Activated T-helper 1 cell treated with anti-CD3 and anti-CD28 coated beads, Interleukin-2, amount 50 U/mL, for 16 hours (primary cell): Measurements from ENCODE around the gene DLX4.

Experiments
- DNase-seq, 2 donors: peaks; one replicate each; pipeline ENCODE4 v3.0.0-alpha.2; 2020; ENCODE audit warnings: low read depth in 1 of 2, low spot score in 1 of 2

Gene DLX4

DNA sequence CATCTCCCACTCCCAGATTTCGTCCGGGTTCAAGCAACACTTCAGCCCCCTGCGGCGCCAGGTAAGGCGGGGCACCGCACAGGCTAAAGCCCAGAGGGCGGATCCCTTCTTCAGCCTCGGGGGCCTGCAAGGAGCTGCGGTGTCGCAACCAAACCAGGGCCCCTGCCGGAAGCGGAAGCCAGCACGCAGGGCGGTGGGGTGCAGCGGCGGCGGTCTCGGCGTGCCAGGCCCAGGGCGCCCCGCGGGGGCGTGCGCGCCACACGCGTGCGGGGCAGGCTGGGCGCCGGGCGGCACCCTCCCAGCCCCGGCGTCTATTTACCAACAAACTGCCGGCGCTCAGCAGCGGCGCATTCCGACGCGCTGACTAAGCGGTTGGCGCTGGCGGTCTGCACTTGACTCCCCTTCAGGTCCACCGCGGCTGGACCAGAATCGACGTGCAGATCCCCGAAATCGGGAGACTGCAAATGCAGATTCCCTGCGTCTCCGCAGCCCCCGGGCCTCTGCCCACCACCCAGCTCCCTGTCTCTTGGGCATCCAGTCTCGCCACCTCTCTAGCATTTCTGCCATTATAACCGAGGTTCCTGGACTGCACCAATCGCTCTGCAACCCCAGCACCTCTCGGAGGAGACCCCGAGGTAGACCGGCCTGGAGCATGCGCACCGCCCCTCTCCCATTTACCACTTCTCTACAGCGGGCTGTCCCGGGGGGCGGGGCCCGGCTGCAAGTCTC, 421 bp upstream of the DLX4 start:
- peak; percentile 19 to 54 for DNase-seq

DNA sequence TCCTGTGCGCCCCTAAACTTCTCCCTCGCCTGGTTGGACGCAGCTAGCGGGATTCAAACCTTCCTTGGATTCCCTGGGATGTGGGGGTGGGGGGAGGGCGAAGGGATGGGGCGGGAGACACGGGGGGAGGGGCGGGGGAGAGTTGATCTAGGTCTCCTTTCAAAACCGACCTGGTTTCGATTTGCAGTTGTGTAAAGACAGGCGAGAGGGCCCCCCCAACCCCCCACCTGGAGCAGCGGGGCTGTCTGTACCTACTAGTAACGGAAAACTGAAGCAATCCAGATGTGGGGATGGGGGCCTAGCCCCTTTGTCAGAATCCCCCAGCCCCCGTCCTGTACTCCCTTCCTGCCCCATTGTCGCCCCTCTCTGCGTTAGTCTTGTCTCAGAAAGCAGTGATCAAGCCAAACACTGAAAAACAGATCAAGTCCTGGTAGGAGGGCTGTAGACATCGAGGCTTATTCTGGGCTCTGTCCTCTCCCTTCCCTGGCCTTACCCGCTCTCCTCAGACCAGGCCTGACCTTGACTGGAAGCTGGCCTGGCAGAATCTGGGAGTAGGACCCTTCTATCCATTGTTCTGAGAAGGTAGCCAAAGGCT, 902 bp downstream of the DLX4 start:
- DNase-seq, result no peak

- DNase-seq, result no peak
These were observed 1.5 kb downstream of the DLX4 start for GRCh38 chr17:49970498-49970897.

DNA sequence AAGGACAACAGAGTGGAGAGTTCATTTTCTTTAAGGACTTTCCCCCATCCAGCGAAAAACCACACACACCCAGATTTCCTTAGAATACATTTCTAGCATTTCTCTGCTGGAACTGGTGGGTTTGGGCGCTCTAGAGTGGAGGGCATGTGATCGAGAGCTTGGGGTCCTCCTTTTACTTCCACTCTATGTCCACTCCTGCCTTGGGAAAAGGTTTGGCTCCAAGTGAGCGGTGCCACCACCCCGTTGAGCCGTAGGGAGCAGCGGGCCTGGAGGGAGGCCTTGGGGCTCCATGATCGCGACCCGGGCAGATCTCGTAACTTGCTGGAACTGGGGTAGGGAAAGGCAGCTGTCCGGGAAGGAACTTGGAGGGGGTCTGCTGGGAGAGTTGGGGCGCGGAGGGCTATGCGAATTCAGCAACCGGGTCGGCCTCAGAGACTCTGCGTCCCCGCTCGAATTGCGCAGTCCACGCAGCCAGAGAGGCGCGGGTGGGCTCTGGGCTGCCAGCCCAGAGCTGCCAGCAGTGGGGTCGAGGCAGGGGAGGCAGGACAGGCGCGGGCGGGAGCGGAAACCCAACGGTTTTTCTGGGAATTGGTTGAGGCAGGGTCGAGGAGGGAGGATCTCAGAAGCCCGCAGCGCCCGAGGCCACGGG, 2.3 kb downstream of the DLX4 start:
- DNase-seq, result no peak

DNA sequence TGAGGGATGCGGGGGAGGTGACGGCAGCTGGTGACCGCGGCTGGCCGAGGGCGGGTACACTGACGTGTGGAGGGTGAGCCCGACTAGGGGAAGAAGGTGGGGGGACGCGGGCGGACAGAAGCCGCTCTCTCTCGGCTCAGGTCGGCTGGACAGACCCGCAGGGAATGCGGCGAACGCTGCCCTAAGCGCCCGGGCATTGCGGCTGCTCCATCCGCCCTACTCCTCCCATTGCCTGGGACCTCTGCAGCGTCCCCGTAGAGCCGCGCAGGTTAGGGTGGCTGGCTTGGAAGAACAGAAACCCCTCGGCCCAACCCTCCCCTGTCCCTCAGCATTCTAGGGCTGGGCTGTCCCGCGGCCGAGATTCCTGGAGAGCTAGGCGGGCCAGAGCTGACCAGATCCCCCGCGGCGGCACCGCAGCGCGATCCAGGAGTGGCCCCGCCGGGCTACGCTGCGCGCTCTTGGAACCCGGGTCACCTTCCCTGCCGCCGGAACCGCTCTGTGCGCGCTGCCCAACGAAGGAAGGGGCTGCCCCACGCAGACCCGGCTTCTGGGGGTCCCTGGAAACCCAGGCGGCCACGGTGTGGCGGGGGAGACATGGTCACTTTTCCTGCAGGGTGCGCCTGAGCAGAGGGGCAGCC, 3.0 kb downstream of the DLX4 start:
- no peak for DNase-seq

GRCh38 chr17:49972486-49973270, 3.7 kb downstream of the DLX4 start:
- no peak for DNase-seq

DNA sequence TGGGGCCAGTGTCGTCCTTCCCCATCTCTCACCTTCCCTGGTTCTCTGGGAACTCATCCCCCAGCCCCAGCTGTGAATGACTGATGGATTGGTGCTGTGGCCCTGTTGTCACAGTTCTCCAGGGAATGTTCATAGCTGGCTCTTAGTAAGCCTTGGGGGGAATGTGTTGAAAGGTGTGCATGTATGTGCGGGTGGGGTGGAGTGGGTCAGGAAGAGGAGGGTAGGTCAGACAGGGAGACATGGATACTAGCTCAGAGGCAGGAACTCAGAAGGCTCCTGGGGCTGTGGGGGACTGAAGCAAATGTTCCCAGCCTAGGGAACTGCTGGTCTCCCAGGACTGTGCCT, 4.3 kb downstream of the DLX4 start:
- DNase-seq, result no peak

GRCh38 chr17:49975531-49975930, 6.5 kb downstream of the DLX4 start:
- no peak for DNase-seq

- DNase-seq, result no peak
These were observed 7.3 kb downstream of the DLX4 start for GRCh38 chr17:49976163-49976827.

DNA sequence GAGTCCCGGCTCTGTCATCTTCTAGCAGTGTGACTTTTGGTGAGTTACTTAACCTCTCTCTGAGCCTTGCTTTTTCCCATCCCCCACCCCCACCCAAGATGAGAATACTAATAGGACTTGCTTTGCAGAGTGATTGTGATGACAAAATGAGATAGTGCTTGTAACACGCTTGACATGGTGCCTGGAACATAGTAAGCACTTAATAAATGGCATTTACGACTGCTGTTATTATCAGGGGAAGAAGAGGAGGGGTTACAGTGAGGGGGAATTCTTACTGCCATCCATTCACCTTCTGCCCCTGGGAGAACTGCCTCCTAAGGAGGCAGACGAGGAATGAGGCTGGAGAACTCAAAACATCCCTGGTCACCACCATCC, 7.8 kb downstream of the DLX4 start:
- DNase-seq, result no peak

- DNase-seq, result no peak
These were observed 8.7 kb downstream of the DLX4 start for GRCh38 chr17:49977463-49978389.

- DNase-seq, result no peak
These were observed 9.5 kb downstream of the DLX4 start for GRCh38 chr17:49978501-49978900.

GRCh38 chr17:49979748-49980479, 10.9 kb downstream of the DLX4 start:
- DNase-seq, result no peak

- no peak for DNase-seq
These were observed 11.8 kb downstream of the DLX4 start for GRCh38 chr17:49980703-49981197.

DNA sequence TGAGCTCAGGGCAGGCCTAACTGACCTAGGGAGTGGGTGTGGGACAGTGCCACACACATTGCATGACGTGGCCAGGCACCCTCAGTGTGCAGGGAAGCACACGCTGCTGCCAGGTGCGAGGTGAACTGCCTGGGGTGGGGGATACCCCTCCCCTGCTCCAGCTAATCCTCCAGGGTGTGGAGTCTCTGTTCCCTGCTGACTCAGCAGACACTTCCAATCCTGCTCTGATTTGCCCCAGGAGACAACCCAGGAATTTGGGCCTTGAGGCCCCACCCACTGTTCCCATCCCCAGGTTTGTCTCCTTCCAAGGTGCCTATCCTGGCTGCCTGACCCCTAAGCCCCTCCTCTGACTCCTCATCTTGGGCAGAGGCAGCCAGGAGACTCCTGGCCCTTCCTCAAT, 15.3 kb downstream of the DLX4 start:
- no peak for DNase-seq

DNA sequence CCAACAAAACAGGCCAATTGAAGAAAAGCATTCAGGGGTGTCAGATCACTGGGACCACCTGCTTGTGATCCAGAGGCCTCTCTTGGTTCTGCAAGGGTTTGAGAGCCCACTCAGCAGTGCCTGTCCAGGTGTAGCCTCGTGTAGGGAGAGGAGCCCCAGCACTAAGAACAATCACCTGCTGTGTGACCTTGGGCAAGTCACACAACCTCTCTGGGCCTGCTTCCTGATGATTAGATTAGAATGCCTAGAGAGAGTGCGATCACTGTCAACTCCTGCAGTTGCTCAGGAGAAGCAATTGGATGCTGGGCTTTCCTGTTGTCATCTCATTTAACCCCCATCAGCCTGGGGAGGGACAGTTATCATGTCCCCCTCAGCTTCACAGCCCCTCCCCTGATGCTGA, 15.8 kb downstream of the DLX4 start:
- DNase-seq, result no peak

- DNase-seq, result no peak
These were observed 16.5 kb downstream of the DLX4 start for GRCh38 chr17:49985310-49985990.
